CD14-positive monocyte (primary cell): Measurements from ENCODE around the gene TNFSF13. TPM values are rescaled to one million over a fixed set of nuclear protein-coding genes. Genes with fewer than 3 reads are reported as not detected.
A peak's percentile ranks its signal among the peaks of the same experiment; 100 is the strongest.

Source experiments
- DNase-seq, 3 donors: peaks; one replicate each; pipeline ENCODE4 v3.0.0-alpha.2; 2011 to 2022
- H2AFZ ChIP-seq: 2 replicates; pipeline ENCODE4 v1.6.0; 2012; ENCODE audit warnings: mild to moderate bottlenecking, low read depth, low read length, inconsistent platforms; ENCODE audit not compliant: insufficient read depth, poor library complexity, severe bottlenecking
- H3K27ac ChIP-seq, 2 donors: 1 replicate in 1 of 2; 2 replicates in 1 of 2; pipeline ENCODE4 v1.5.1; 2012 to 2013; ENCODE audit warnings: low read length in 2 of 2, control low read depth in 1 of 2, inconsistent platforms in 1 of 2, low read depth in 1 of 2, mild to moderate bottlenecking in 1 of 2
- H3K27me3 ChIP-seq, 2 donors: one replicate each; pipeline versions ENCODE4 v1.6.0 to v1.6.1; 2011 to 2013; ENCODE audit warnings: low read length in 2 of 2; ENCODE audit not compliant: control insufficient read depth in 2 of 2, insufficient read depth in 2 of 2
- H3K36me3 ChIP-seq, 2 donors: replicated peaks in 1 of 2; 1 replicate in 1 of 2; 2 replicates in 1 of 2; pipeline versions ENCODE4 v1.5.1 to v1.6.1; 2012 to 2013; ENCODE audit warnings: low read length in 2 of 2, control low read depth in 1 of 2, inconsistent platforms in 1 of 2, mild to moderate bottlenecking in 1 of 2; ENCODE audit not compliant: insufficient read depth in 2 of 2, control insufficient read depth in 1 of 2
- H3K4me1 ChIP-seq, 2 donors: 1 replicate in 1 of 2; 2 replicates in 1 of 2; pipeline versions ENCODE4 v1.5.1 to v1.6.1; 2012 to 2013; ENCODE audit warnings: low read length in 2 of 2, control low read depth in 1 of 2, inconsistent platforms in 1 of 2, mild to moderate bottlenecking in 1 of 2, moderate library complexity in 1 of 2; ENCODE audit not compliant: insufficient read depth in 2 of 2, control insufficient read depth in 1 of 2
- H3K4me2 ChIP-seq: replicated peaks from 2 replicates; pipeline ENCODE3; 2012; ENCODE audit warnings: low read length, moderate library complexity, mild to moderate bottlenecking; ENCODE audit not compliant: poor library complexity, severe bottlenecking; ENCODE audit errors: extremely low read depth
- H3K4me3 ChIP-seq, 3 experiments: fragments of 200-600 bp in 1 of 3; sonication (generic) in 1 of 3; replicated peaks in 1 of 3; 1 replicate in 2 of 3; 2 replicates in 1 of 3; pipeline ENCODE4 v1.5.1; 2011 to 2013; ENCODE audit warnings: low read length in 3 of 3, mild to moderate bottlenecking in 3 of 3, control low read depth in 2 of 3, low read depth in 2 of 3, inconsistent platforms in 1 of 3, moderate library complexity in 1 of 3
- H3K79me2 ChIP-seq: 2 replicates; pipeline ENCODE4 v1.6.0; 2012; ENCODE audit warnings: mild to moderate bottlenecking, control low read depth, inconsistent platforms, low read length, moderate library complexity; ENCODE audit not compliant: insufficient read depth
- H3K9ac ChIP-seq: 2 replicates; pipeline ENCODE4 v1.6.0; 2017; ENCODE audit warnings: low read length, mild to moderate bottlenecking; ENCODE audit not compliant: insufficient read depth, poor library complexity, severe bottlenecking
- H3K9me3 ChIP-seq, 2 donors: replicated peaks in 1 of 2; 1 replicate in 1 of 2; 2 replicates in 1 of 2; pipeline versions ENCODE4 v1.5.1 to v1.6.1; 2012 to 2013; ENCODE audit warnings: low read length in 2 of 2, control low read depth in 1 of 2; ENCODE audit not compliant: control insufficient read depth in 1 of 2, insufficient read depth in 1 of 2
- H4K20me1 ChIP-seq: 2 replicates; pipeline ENCODE4 v1.6.0; 2012; ENCODE audit warnings: mild to moderate bottlenecking, low read length, control low read depth, moderate library complexity; ENCODE audit not compliant: insufficient read depth
- H3K27ac Mint-ChIP-seq, 7 donors: one replicate each; pipeline ENCODE4 v1.8.0; 2020; ENCODE audit warnings: mild to moderate bottlenecking in 7 of 7, mixed read lengths in 7 of 7, moderate library complexity in 6 of 7, inconsistent platforms in 2 of 7
- H3K27me3 Mint-ChIP-seq, 3 donors: one replicate each; pipeline ENCODE4 v1.8.0; 2021 to 2022; ENCODE audit warnings: low read depth in 3 of 3, mild to moderate bottlenecking in 3 of 3, mixed read lengths in 3 of 3, moderate library complexity in 3 of 3, inconsistent platforms in 1 of 3
- H3K36me3 Mint-ChIP-seq, 2 donors: one replicate each; pipeline ENCODE4 v1.8.0; 2020; ENCODE audit warnings: mixed read lengths in 2 of 2, inconsistent platforms in 1 of 2, mild to moderate bottlenecking in 1 of 2
- H3K4me1 Mint-ChIP-seq: one replicate; pipeline ENCODE4 v1.8.0; 2020; ENCODE audit warnings: mild to moderate bottlenecking, mixed read lengths
- H3K4me3 Mint-ChIP-seq, 2 donors: one replicate each; pipeline ENCODE4 v1.8.0; 2020; ENCODE audit warnings: mild to moderate bottlenecking in 2 of 2, mixed read lengths in 2 of 2, moderate library complexity in 1 of 2
- H3K9me3 Mint-ChIP-seq, 7 donors: one replicate each; pipeline ENCODE4 v1.8.0; 2020 to 2022; ENCODE audit warnings: mixed read lengths in 7 of 7, mild to moderate bottlenecking in 6 of 7, moderate library complexity in 6 of 7, inconsistent platforms in 2 of 7
- WGBS: methylation state at CpG from one replicate; pipeline ENCODE4 v1.1.5; 2013; ENCODE audit warnings: missing lambda C conversion rate; ENCODE audit not compliant: insufficient coverage; 5-methylcytosine and 5-hydroxymethylcytosine counted together
- intact Hi-C, 2 donors: fragments of 100-400 bp; cut with micrococcal nuclease; formaldehyde crosslinking; loops; one replicate each; pipeline versions ENCODE4 v1.15.0 to v1.15.1; 2023
- polyA plus RNA-seq, 3 donors: library from polyadenylated mRNA; depleted of rRNA in 1 of 3; unstranded in 2 of 3; stranded (reverse) in 1 of 3; fragments of 300-500 nt in 2 of 3; fragments of >200 nt in 1 of 3; fragmentation: Illumina TruSeq in 2 of 3; gene quantifications; 1 replicate in 2 of 3; 2 replicates in 1 of 3; pipeline ENCODE4 v1.2.3, GENCODE V29; 2012 to 2021
- TF ChIP-seq, protein P1 (sequence below): fragments of 200-600 bp; IDR thresholded peaks from one replicate; pipeline ENCODE4 v1.8.0; 2022; ENCODE audit warnings: antibody characterized with exemption, mild to moderate bottlenecking

Gene TNFSF13
- polyA plus RNA-seq, 3 donors, result 236 to 523 (median 491) TPM

GRCh38 chr17:7586673-7587419 lies 28.3 kb downstream of the TNFSF13 start:
- Histone ChIP-seq H3K27ac (peak overlapping the region in 1 of 2 donors; percentile 76), H3K9ac (no peak overlapping the region), H2AFZ (no peak overlapping the region), H3K4me2 (peak overlapping the region; percentile 66), H3K79me2 (peaks cover 56% of the 10 kb centered on the region), H3K36me3 (peaks cover 34 to 37% of the 10 kb centered on the region in 2 donors), H3K4me3 (peak overlapping the region in 1 of 3 experiments; percentile 58), H4K20me1 (peaks cover 31% of the 10 kb centered on the region), H3K9me3 (no peaks in the 10 kb centered on the region), H3K4me1 (peaks cover 63 to 75% of the 10 kb centered on the region in 2 donors), H3K27me3 (no peaks in the 10 kb centered on the region)
- 77% methylated on average over 5 of the region's 9 CpGs for WGBS
- H3K27ac Mint-ChIP-seq, result peak overlapping the region; percentile 71 to 91 (median 83)
- peaks cover 48% of the 10 kb centered on the region for H3K4me1 Mint-ChIP-seq
- intact Hi-C loops, result loop anchor here in 1 of 2 donors (5.0 kb wide), 1 partner anchor 85 kb away; no protein-coding TSS in a partner anchor
- no peak for DNase-seq
- peaks cover 0 to 2% (median 2%) of the 10 kb centered on the region in 3 donors for H3K27me3 Mint-ChIP-seq
- TF ChIP-seq, protein P1, sequence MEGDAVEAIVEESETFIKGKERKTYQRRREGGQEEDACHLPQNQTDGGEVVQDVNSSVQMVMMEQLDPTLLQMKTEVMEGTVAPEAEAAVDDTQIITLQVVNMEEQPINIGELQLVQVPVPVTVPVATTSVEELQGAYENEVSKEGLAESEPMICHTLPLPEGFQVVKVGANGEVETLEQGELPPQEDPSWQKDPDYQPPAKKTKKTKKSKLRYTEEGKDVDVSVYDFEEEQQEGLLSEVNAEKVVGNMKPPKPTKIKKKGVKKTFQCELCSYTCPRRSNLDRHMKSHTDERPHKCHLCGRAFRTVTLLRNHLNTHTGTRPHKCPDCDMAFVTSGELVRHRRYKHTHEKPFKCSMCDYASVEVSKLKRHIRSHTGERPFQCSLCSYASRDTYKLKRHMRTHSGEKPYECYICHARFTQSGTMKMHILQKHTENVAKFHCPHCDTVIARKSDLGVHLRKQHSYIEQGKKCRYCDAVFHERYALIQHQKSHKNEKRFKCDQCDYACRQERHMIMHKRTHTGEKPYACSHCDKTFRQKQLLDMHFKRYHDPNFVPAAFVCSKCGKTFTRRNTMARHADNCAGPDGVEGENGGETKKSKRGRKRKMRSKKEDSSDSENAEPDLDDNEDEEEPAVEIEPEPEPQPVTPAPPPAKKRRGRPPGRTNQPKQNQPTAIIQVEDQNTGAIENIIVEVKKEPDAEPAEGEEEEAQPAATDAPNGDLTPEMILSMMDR, result no peak
- peaks cover 0 to 4% (median 0%) of the 10 kb centered on the region in 7 donors for H3K9me3 Mint-ChIP-seq
- H3K36me3 Mint-ChIP-seq, result peaks cover 41 to 57% of the 10 kb centered on the region in 2 donors
- H3K4me3 Mint-ChIP-seq, result peak overlapping the region; percentile 31 to 52

GRCh38 chr17:7587420-7588151 lies 29.0 kb downstream of the TNFSF13 start:
- peak overlapping the region; percentile 57 to 76 for H3K27ac ChIP-seq
- TF ChIP-seq, protein P1, result no peak
- H3K4me2 ChIP-seq, result peak overlapping the region; percentile 66
- H3K4me1 Mint-ChIP-seq, result peaks cover 40% of the 10 kb centered on the region
- no peaks in the 10 kb centered on the region for H3K9me3 ChIP-seq
- H4K20me1 ChIP-seq, result peaks cover 23% of the 10 kb centered on the region
- WGBS, result 73% methylated on average over 6 of the region's 12 CpGs
- peak overlapping the region; percentile 32 to 52 for H3K4me3 Mint-ChIP-seq
- H3K27me3 ChIP-seq, result no peaks in the 10 kb centered on the region
- peaks cover 42 to 44% of the 10 kb centered on the region in 2 donors for H3K36me3 ChIP-seq
- H2AFZ ChIP-seq, result no peak overlapping the region
- peak overlapping the region in 1 of 3 experiments; percentile 58 for H3K4me3 ChIP-seq
- peaks cover 55 to 68% of the 10 kb centered on the region in 2 donors for H3K4me1 ChIP-seq
- H3K27ac Mint-ChIP-seq, result peak overlapping the region; percentile 70 to 91 (median 86)
- H3K9me3 Mint-ChIP-seq, result peaks cover 0 to 4% (median 0%) of the 10 kb centered on the region in 7 donors
- intact Hi-C loops, result loop anchor here (2.0 to 5.0 kb wide), 3 partner anchors 15 to 85 kb away; no protein-coding TSS in a partner anchor
- peaks cover 42 to 57% of the 10 kb centered on the region in 2 donors for H3K36me3 Mint-ChIP-seq
- peak in 2 of 3 donors; percentile 50 for DNase-seq
- H3K9ac ChIP-seq, result peak overlapping the region; percentile 40
- peaks cover 49% of the 10 kb centered on the region for H3K79me2 ChIP-seq
- peaks cover 0 to 2% (median 2%) of the 10 kb centered on the region in 3 donors for H3K27me3 Mint-ChIP-seq
